Endothelial cell of umbilical vein (primary cell): ENCODE results near the gene TMCO6. TPM values are rescaled to one million over a fixed set of nuclear protein-coding genes. Genes with fewer than 3 reads are reported as not detected.

Experiments used
- BruUV-seq: library from RNA; stranded (reverse); fragments of 400-500 nt; replicated peaks from 2 replicates; lab custom pipeline; 2021; lab: Mats Ljungman, UMichigan
- CTCF ChIA-PET: fragments of 300-600, 350-600 bp; sonication (Branson Sonifier 250); formaldehyde crosslinking; loops from one replicate; lab custom pipeline; 2021; ENCODE audit warnings: antibody characterized with exemption, inconsistent platforms; lab: Charles Lee
- POLR2A ChIA-PET: fragments of 300-600, 350-600 bp; sonication (Branson Sonifier 250); formaldehyde crosslinking; loops from one replicate; lab custom pipeline; 2021; ENCODE audit warnings: antibody characterized with exemption, inconsistent platforms; lab: Charles Lee
- DNase-seq: peaks from one replicate; pipeline ENCODE4 v3.0.0-alpha.2; 2011; ENCODE audit warnings: low read depth, low spot score
- FAIRE-seq: peaks from 2 replicates; lab custom pipeline; 2011; peaks lifted over from hg19 to GRCh38; lab: Jason Lieb, UNC
- H2AFZ ChIP-seq: 2 replicates; pipeline ENCODE4 v1.6.0; 2012; ENCODE audit warnings: low read depth, low read length, control low read depth, inconsistent platforms
- H3K27ac ChIP-seq: 2 replicates; pipeline ENCODE4 v1.5.1; 2011; ENCODE audit warnings: low read depth, mild to moderate bottlenecking, control low read depth, low read length, moderate library complexity; ENCODE audit not compliant: insufficient read depth
- H3K27me3 ChIP-seq, 2 experiments: 2 replicates each; pipeline versions ENCODE4 v1.6.0 to v1.6.1; 2011; ENCODE audit warnings: low read length in 2 of 2, mixed read lengths in 1 of 2; ENCODE audit not compliant: control insufficient read depth in 2 of 2, insufficient read depth in 2 of 2
- H3K36me3 ChIP-seq, 2 experiments: 2 replicates in 1 of 2; 3 replicates in 1 of 2; pipeline ENCODE4 v1.5.1; 2011; ENCODE audit warnings: low read length in 2 of 2, mild to moderate bottlenecking in 1 of 2, moderate library complexity in 1 of 2; ENCODE audit not compliant: control insufficient read depth in 2 of 2, insufficient read depth in 2 of 2; ENCODE audit errors: extremely low read depth in 1 of 2
- H3K4me1 ChIP-seq: 3 replicates; pipeline ENCODE4 v1.5.1; 2011; ENCODE audit warnings: mild to moderate bottlenecking, low read length; ENCODE audit not compliant: control insufficient read depth, insufficient read depth; ENCODE audit errors: extremely low read depth
- H3K4me2 ChIP-seq: 2 replicates; pipeline ENCODE4 v1.6.1; 2011; ENCODE audit warnings: low read length, control low read depth, mixed read lengths; ENCODE audit not compliant: insufficient read depth
- H3K4me3 ChIP-seq, 3 experiments: fragments of 200-600 bp in 1 of 3; sonication (generic), shearing (Covaris generic) in 1 of 3; replicated peaks in 1 of 3; 2 replicates each; pipeline ENCODE4 v1.5.1; 2011 to 2016; ENCODE audit warnings: control low read depth in 3 of 3, low read length in 3 of 3, mild to moderate bottlenecking in 2 of 3, inconsistent platforms in 1 of 3, low read depth in 1 of 3, moderate library complexity in 1 of 3; ENCODE audit not compliant: insufficient read depth in 1 of 3
- H3K79me2 ChIP-seq: 2 replicates; pipeline ENCODE4 v1.6.0; 2012; ENCODE audit warnings: low read length, inconsistent platforms; ENCODE audit not compliant: control insufficient read depth, insufficient read depth
- H3K9ac ChIP-seq: replicated peaks from 2 replicates; pipeline ENCODE3; 2011; ENCODE audit warnings: low read length, control low read depth; ENCODE audit not compliant: insufficient read depth; ENCODE audit errors: extremely low read depth
- H3K9me1 ChIP-seq: replicated peaks from 3 replicates; pipeline ENCODE4 v1.6.0; 2011; ENCODE audit warnings: mild to moderate bottlenecking, low read length; ENCODE audit not compliant: control insufficient read depth, insufficient read depth; ENCODE audit errors: extremely low read depth
- H3K9me3 ChIP-seq: replicated peaks from 2 replicates; pipeline ENCODE4 v1.5.1; 2012; ENCODE audit warnings: low read length, inconsistent platforms; ENCODE audit not compliant: control insufficient read depth, insufficient read depth
- H4K20me1 ChIP-seq: replicated peaks from 2 replicates; pipeline ENCODE3; 2011; ENCODE audit warnings: mild to moderate bottlenecking, low read length; ENCODE audit not compliant: control insufficient read depth, insufficient read depth; ENCODE audit errors: extremely low read depth
- CTCF ChIP-seq, 2 donors: IDR thresholded peaks; 1 replicate in 1 of 2; 2 replicates in 1 of 2; pipeline ENCODE4 v1.5.1; 2011; ENCODE audit warnings: low read length in 2 of 2, mild to moderate bottlenecking in 2 of 2, moderate library complexity in 2 of 2, control low read depth in 1 of 2, inconsistent platforms in 1 of 2, low read depth in 1 of 2; ENCODE audit not compliant: insufficient read depth in 1 of 2; ENCODE audit errors: extremely low read depth in 1 of 2
- EZH2 ChIP-seq: IDR thresholded peaks from 2 replicates; pipeline ENCODE4 v1.6.1; 2012; ENCODE audit warnings: borderline replicate concordance, low read depth, mild to moderate bottlenecking, moderate library complexity, low read length, inconsistent platforms; ENCODE audit not compliant: severe bottlenecking
- FOS ChIP-seq: IDR thresholded peaks from 2 replicates; pipeline ENCODE4 v1.6.1; 2011; ENCODE audit warnings: mild to moderate bottlenecking, low read length, moderate library complexity, borderline replicate concordance; ENCODE audit not compliant: insufficient read depth
- GATA2 ChIP-seq: IDR thresholded peaks from 2 replicates; pipeline ENCODE4 v1.7.0; 2011; ENCODE audit warnings: low read depth, mild to moderate bottlenecking, moderate library complexity, mixed read lengths, low read length; ENCODE audit not compliant: insufficient read length, insufficient read depth
- JUN ChIP-seq: IDR thresholded peaks from 2 replicates; pipeline ENCODE4 v1.6.1; 2011; ENCODE audit warnings: borderline replicate concordance, low read depth; ENCODE audit not compliant: insufficient read length, insufficient read depth
- MAX ChIP-seq: IDR thresholded peaks from 2 replicates; pipeline ENCODE4 v1.6.1; 2011; ENCODE audit not compliant: insufficient read depth, insufficient read length
- MYC ChIP-seq: IDR thresholded peaks from one replicate; pipeline ENCODE4 v1.6.1; 2011; ENCODE audit warnings: mild to moderate bottlenecking, low read depth, low read length
- POLR2A ChIP-seq: IDR thresholded peaks from 2 replicates; pipeline ENCODE4 v1.6.1; 2012; ENCODE audit warnings: low read depth, mild to moderate bottlenecking, control low read depth, low read length
- POLR2AphosphoS5 ChIP-seq: IDR thresholded peaks from 2 replicates; pipeline ENCODE4 v1.6.1; 2012; ENCODE audit warnings: low read depth, mild to moderate bottlenecking, control low read depth, low read length, moderate library complexity; ENCODE audit not compliant: insufficient read depth
- dilution Hi-C: fragments of 300-500 bp; cut with MboI; formaldehyde crosslinking; loops from one replicate; pipeline ENCODE4 v1.15.0; 2019; ENCODE audit warnings: low sequenced_read_pairs; ENCODE audit not compliant: extremely low pct_ligation_motif_present
- intact Hi-C: fragments of 100-400 bp; cut with micrococcal nuclease; formaldehyde crosslinking; loops from one replicate; pipeline ENCODE4 v1.10.0; 2022
- polyA plus RNA-seq, 4 experiments: library from polyadenylated mRNA; depleted of rRNA in 3 of 4; stranded (reverse) in 3 of 4; unstranded in 1 of 4; fragments of >200 nt; gene quantifications; 2 replicates each; pipeline versions ENCODE4 v1.2.1 to v1.2.3, GENCODE V29; 2011 to 2012; ENCODE audit warnings: missing spikeins in 1 of 4
- total RNA-seq: library from RNA; stranded (reverse); gene quantifications from 2 replicates; pipeline ENCODE4 v1.2.3, GENCODE V29; 2021

Gene TMCO6
- total and polyA plus RNA-seq, 2 donors (not counting 3 experiments of a cell fraction or from before 2014, with no cell fraction given) = 22.0 to 23.7 TPM

- no peaks in the 10 kb centered on the region for H3K36me3 ChIP-seq
- no peak overlapping the region for H3K27ac ChIP-seq
- POLR2A ChIA-PET = no interaction called here
- TF ChIP-seq GATA2 (no peak), MAX (no peak), CTCF (IDR thresholded peaks at IDR 0.05; ENCODE audit: extremely low read depth in 1 of 2, insufficient read depth in 1 of 2, low read depth in 1 of 2, low read length in 2 of 2) (no peak), JUN (no peak), POLR2A (no peak), MYC (no peak), EZH2 (no peak), FOS (no peak), POLR2AphosphoS5 (no peak)
- H3K27me3 ChIP-seq = peaks cover 0 to 3% of the 10 kb centered on the region in 2 experiments
- H3K4me1 ChIP-seq = peaks cover 15% of the 10 kb centered on the region
- no peaks in the 10 kb centered on the region for H4K20me1 ChIP-seq
- CTCF ChIA-PET = interaction anchor here (1.2 to 5.4 kb wide), 9 partner anchors 10 to 392 kb away, joined by 3 to 108 read pairs (median 6); partner anchors contain the start of genes EIF4EBP3 and SRA1
- H3K9me3 ChIP-seq = no peaks in the 10 kb centered on the region
- H3K4me2 ChIP-seq = peak overlapping the region; percentile 88
- H3K9me1 ChIP-seq = no peaks in the 10 kb centered on the region
- intact Hi-C loops = loop anchor here (10.0 kb wide), 1 partner anchor 387 kb away; no protein-coding TSS in a partner anchor
- FAIRE-seq = peak; percentile 62
- no TSS peak for BruUV-seq
- H3K79me2 ChIP-seq = no peaks in the 10 kb centered on the region
- peak overlapping the region; percentile 99 for H2AFZ ChIP-seq
- no peak overlapping the region for H3K9ac ChIP-seq
- H3K4me3 ChIP-seq = peak overlapping the region; percentile 28 to 57 (median 47)
- no peak for DNase-seq
- dilution Hi-C loops = no loop called here
These were observed 7.4 kb upstream of the TMCO6 start for GRCh38 chr5:140631831-140632365.
